Endometrial microvascular endothelial cells (primary cell): ENCODE results near the gene SPRYD3. TPM values are rescaled to one million over a fixed set of nuclear protein-coding genes. Genes with fewer than 3 reads are reported as not detected.
"Not testable (repeated sequence)": the region's sequence is repeated elsewhere in the genome, so short reads cannot be mapped to it uniquely, and the experiment has no call there.

Experiments
- in situ Hi-C: cut with HindIII; loops from 2 replicates; pipeline ENCODE4 v1.10.0; 2017; ENCODE audit warnings: low sequenced_read_pairs, low pct_unique_long_range_greater_than_20kb; ENCODE audit errors: inconsistent ontology term
- total RNA-seq: library from RNA; depleted of rRNA; stranded (reverse); fragments of >200 nt; gene quantifications from one replicate; pipeline ENCODE4 v1.2.3, GENCODE V29; 2015; ENCODE audit errors: inconsistent ontology term

The SPRYD3 gene
- 34.1 TPM for total RNA-seq

GRCh38 chr12:53079226-53080117 lies at the start of gene SPRYD3:
SPRYD3 (minus strand) TSS chr12:53079390; CDS start chr12:53079333, 57 bp downstream.
- in situ Hi-C loops: no loop called here

GRCh38 chr12:53127169-53127568 lies 48.0 kb upstream of the SPRYD3 start:
- in situ Hi-C loops: no loop called here

- in situ Hi-C loops: no loop called here
Observed at GRCh38 chr12:53124352-53124723, 45.1 kb upstream of the SPRYD3 start.

- in situ Hi-C loops: no loop called here
Observed at GRCh38 chr12:53123578-53124351, 44.6 kb upstream of the SPRYD3 start.

GRCh38 chr12:53122961-53123468 lies 43.8 kb upstream of the SPRYD3 start:
- in situ Hi-C loops: no loop called here

- in situ Hi-C loops: no loop called here
Observed at GRCh38 chr12:53120685-53121525, 41.7 kb upstream of the SPRYD3 start.

- in situ Hi-C loops: no loop called here
Observed at GRCh38 chr12:53118751-53119300, 39.6 kb upstream of the SPRYD3 start.

GRCh38 chr12:53115891-53116648 lies 36.9 kb upstream of the SPRYD3 start:
- in situ Hi-C loops: no loop called here

- in situ Hi-C loops: no loop called here
Observed at GRCh38 chr12:53115112-53115890, 36.1 kb upstream of the SPRYD3 start.

- in situ Hi-C loops: no loop called here
Observed at GRCh38 chr12:53113951-53114350, 34.8 kb upstream of the SPRYD3 start.

- in situ Hi-C loops: no loop called here
Observed at GRCh38 chr12:53113136-53113705, 34.0 kb upstream of the SPRYD3 start.

GRCh38 chr12:53112431-53112830 lies 33.2 kb upstream of the SPRYD3 start:
- in situ Hi-C loops: not testable (repeated sequence)

- in situ Hi-C loops: no loop called here
Observed at GRCh38 chr12:53107122-53107521, 27.9 kb upstream of the SPRYD3 start.

GRCh38 chr12:53105712-53106439 lies 26.7 kb upstream of the SPRYD3 start:
- in situ Hi-C loops: no loop called here

GRCh38 chr12:53105256-53105655 lies 26.1 kb upstream of the SPRYD3 start:
- in situ Hi-C loops: no loop called here

GRCh38 chr12:53103860-53104305 lies 24.7 kb upstream of the SPRYD3 start:
- in situ Hi-C loops: no loop called here
